WTC11 (cell line): ENCODE measurements around the gene MYO5C. TPM values are rescaled to one million over a fixed set of nuclear protein-coding genes. Genes with fewer than 3 reads are reported as not detected.

Source experiments
- ATAC-seq: fragments of 200-7000 bp; cut with Tn5 transposase; 2 replicates; pipeline ENCODE4 v1.10.0; 2021; ENCODE audit warnings: mild to moderate bottlenecking, moderate library complexity
- CTCF ChIA-PET: fragments of 300-600 bp; sonication (Branson Sonifier 250); formaldehyde crosslinking; loops from one replicate; lab custom pipeline; 2021; ENCODE audit warnings: antibody characterized with exemption; lab: Charles Lee
- POLR2A ChIA-PET: fragments of 350-600 bp; sonication (Branson Sonifier 250); formaldehyde crosslinking; loops from one replicate; lab custom pipeline; 2021; ENCODE audit warnings: antibody characterized with exemption; lab: Charles Lee
- DNase-seq: peaks from one replicate; pipeline ENCODE4 v3.0.0; 2021; ENCODE audit warnings: low spot score
- H3K27ac Mint-ChIP-seq: 2 replicates; pipeline ENCODE4 v1.8.0; 2021; ENCODE audit warnings: mixed read lengths
- H3K27me3 Mint-ChIP-seq: 2 replicates; pipeline ENCODE4 v1.8.0; 2021; ENCODE audit warnings: low read depth, mild to moderate bottlenecking, moderate library complexity, mixed read lengths
- H3K36me3 Mint-ChIP-seq: 2 replicates; pipeline ENCODE4 v1.8.0; 2021; ENCODE audit warnings: mixed read lengths
- H3K4me1 Mint-ChIP-seq: 2 replicates; pipeline ENCODE4 v1.8.0; 2022; ENCODE audit warnings: mixed read lengths
- H3K4me3 Mint-ChIP-seq: 2 replicates; pipeline ENCODE4 v1.8.0; 2021; ENCODE audit warnings: mild to moderate bottlenecking, moderate library complexity, mixed read lengths
- H3K9me3 Mint-ChIP-seq: 2 replicates; pipeline ENCODE4 v1.8.0; 2021; ENCODE audit warnings: mixed read lengths
- ELF4 ChIP-seq: sonication (generic); formaldehyde crosslinking; IDR thresholded peaks from 2 replicates; pipeline ENCODE4 v1.8.1; 2022; ENCODE audit warnings: low read depth, mild to moderate bottlenecking, moderate library complexity, missing genetic modification reagents
- FOXK1 ChIP-seq: sonication (generic); formaldehyde crosslinking; IDR thresholded peaks from 2 replicates; pipeline ENCODE4 v1.8.0; 2022; ENCODE audit warnings: mild to moderate bottlenecking, moderate library complexity, missing genetic modification reagents
- GRHL2 ChIP-seq: fragments of 250-450 bp; sonication (Bioruptor Pico); IDR thresholded peaks from 2 replicates; pipeline ENCODE4 v1.8.0; 2022; ENCODE audit warnings: mild to moderate bottlenecking, moderate library complexity; ENCODE audit not compliant: insufficient replicate concordance, severe bottlenecking
- JUN ChIP-seq: sonication (generic); formaldehyde crosslinking; IDR thresholded peaks from 2 replicates; pipeline ENCODE4 v1.8.0; 2023; ENCODE audit warnings: mild to moderate bottlenecking, missing genetic modification reagents
- KAT7 ChIP-seq: sonication (generic); formaldehyde crosslinking; IDR thresholded peaks from 2 replicates; pipeline ENCODE4 v1.8.1; 2023; ENCODE audit warnings: missing genetic modification reagents, mild to moderate bottlenecking, borderline replicate concordance
- MYBL2 ChIP-seq: sonication (generic); formaldehyde crosslinking; IDR thresholded peaks from 2 replicates; pipeline ENCODE4 v1.8.1; 2023; ENCODE audit warnings: mild to moderate bottlenecking, moderate library complexity, missing genetic modification reagents
- NFE2L1 ChIP-seq: sonication (generic); formaldehyde crosslinking; IDR thresholded peaks from 2 replicates; pipeline ENCODE4 v1.8.1; 2023; ENCODE audit warnings: missing genetic modification reagents
- NR1H2 ChIP-seq: sonication (generic); formaldehyde crosslinking; IDR thresholded peaks from 2 replicates; pipeline ENCODE4 v1.9.0; 2021; ENCODE audit warnings: mild to moderate bottlenecking, moderate library complexity, missing genetic modification reagents
- TCF7 ChIP-seq: sonication (generic); formaldehyde crosslinking; IDR thresholded peaks from 2 replicates; pipeline ENCODE4 v1.8.0; 2022; ENCODE audit warnings: mild to moderate bottlenecking, low read depth, missing genetic modification reagents, moderate library complexity
- TEAD1 ChIP-seq: sonication (generic); formaldehyde crosslinking; IDR thresholded peaks from 2 replicates; pipeline ENCODE4 v1.8.0; 2022; ENCODE audit warnings: mild to moderate bottlenecking, missing genetic modification reagents
- USF2 ChIP-seq: sonication (generic); formaldehyde crosslinking; IDR thresholded peaks from 2 replicates; pipeline ENCODE4 v1.8.1; 2023; ENCODE audit warnings: mild to moderate bottlenecking, missing genetic modification reagents, moderate library complexity
- ZNF121 ChIP-seq: sonication (generic); formaldehyde crosslinking; IDR thresholded peaks from 2 replicates; pipeline ENCODE4 v1.8.0; 2023; ENCODE audit warnings: missing genetic modification reagents
- ZNF232 ChIP-seq: sonication (generic); formaldehyde crosslinking; IDR thresholded peaks from 2 replicates; pipeline ENCODE4 v1.8.0; 2022; ENCODE audit warnings: mild to moderate bottlenecking, missing genetic modification reagents
- ZNF263 ChIP-seq: sonication (generic); formaldehyde crosslinking; IDR thresholded peaks from 2 replicates; pipeline ENCODE4 v1.8.1; 2022; ENCODE audit warnings: low read depth, mild to moderate bottlenecking, moderate library complexity, missing genetic modification reagents
- ZNF532 ChIP-seq: fragments of 250-450 bp; sonication (Bioruptor Pico); IDR thresholded peaks from 2 replicates; pipeline ENCODE4 v1.9.0; 2021; ENCODE audit warnings: mild to moderate bottlenecking, borderline replicate concordance
- ZSCAN18 ChIP-seq: fragments of 250-450 bp; sonication (Bioruptor Pico); IDR thresholded peaks from 2 replicates; pipeline ENCODE4 v2.1.2; 2022; ENCODE audit warnings: mild to moderate bottlenecking, moderate library complexity
- total RNA-seq: library from RNA; stranded (reverse); gene quantifications from 3 replicates; pipeline ENCODE4 v1.2.3, GENCODE V29; 2021

MYO5C gene
- total RNA-seq, 1 experiment from 2014 or later = 25.3 TPM

- H3K36me3 Mint-ChIP-seq = peaks cover 75% of the 10 kb centered on the region
- TF ChIP-seq ELF4 (CRISPR knock-in tag) (no peak), NFE2L1 (no peak), TCF7 (CRISPR knock-in tag) (no peak), ZNF121 (CRISPR knock-in tag) (no peak), GRHL2 (CRISPR knock-in tag) (no peak), ZSCAN18 (CRISPR knock-in tag) (no peak)
- H3K27ac Mint-ChIP-seq = no peak overlapping the region
- ChIA-PET CTCF (no interaction called here), POLR2A (interaction anchor here (0.8 kb wide), 1 partner anchor 57 kb away, joined by 3 read pairs; no protein-coding TSS in a partner anchor)
- ATAC-seq = no peak
- H3K9me3 Mint-ChIP-seq = no peaks in the 10 kb centered on the region
- no peak overlapping the region for H3K4me3 Mint-ChIP-seq
- no peaks in the 10 kb centered on the region for H3K27me3 Mint-ChIP-seq
- no peak for DNase-seq
- H3K4me1 Mint-ChIP-seq = no peaks in the 10 kb centered on the region
Measured at GRCh38 chr15:52238149-52238548, 57.5 kb downstream of the MYO5C start.

- POLR2A ChIA-PET = no interaction called here
- Mint-ChIP-seq H3K27ac (no peak overlapping the region), H3K4me3 (no peak overlapping the region)
Measured at GRCh38 chr15:52236013-52236412, 59.6 kb downstream of the MYO5C start.

More at GRCh38 chr15:52236013-52236412, 59.6 kb downstream of the MYO5C start:
- Mint-ChIP-seq H3K4me1 (no peaks in the 10 kb centered on the region), H3K36me3 (peaks cover 68% of the 10 kb centered on the region), H3K9me3 (no peaks in the 10 kb centered on the region), H3K27me3 (no peaks in the 10 kb centered on the region)
- TF ChIP-seq JUN (CRISPR knock-in tag) = no peak
- no peak for TF ChIP-seq ZNF532 (CRISPR knock-in tag)
- TF ChIP-seq USF2 = no peak
- no peak for TF ChIP-seq ZNF263
- no peak for TF ChIP-seq TEAD1 (CRISPR knock-in tag)
- no peak for TF ChIP-seq NR1H2 (CRISPR knock-in tag)
- no peak for TF ChIP-seq KAT7
- TF ChIP-seq FOXK1 = no peak
- no peak for TF ChIP-seq ZSCAN18 (CRISPR knock-in tag)
- no peak for TF ChIP-seq TCF7 (CRISPR knock-in tag)
- no peak for TF ChIP-seq ZNF232 (CRISPR knock-in tag)
- TF ChIP-seq MYBL2 (CRISPR knock-in tag) = no peak
- CTCF ChIA-PET = interaction anchor here (0.9 to 2.5 kb wide), 2 partner anchors 9 to 21 kb away, joined by 5 to 14 read pairs; no protein-coding TSS in a partner anchor
- ATAC-seq (no peak), DNase-seq (no peak)
